Measurements from ENCODE around the gene CATSPER1.

DNA sequence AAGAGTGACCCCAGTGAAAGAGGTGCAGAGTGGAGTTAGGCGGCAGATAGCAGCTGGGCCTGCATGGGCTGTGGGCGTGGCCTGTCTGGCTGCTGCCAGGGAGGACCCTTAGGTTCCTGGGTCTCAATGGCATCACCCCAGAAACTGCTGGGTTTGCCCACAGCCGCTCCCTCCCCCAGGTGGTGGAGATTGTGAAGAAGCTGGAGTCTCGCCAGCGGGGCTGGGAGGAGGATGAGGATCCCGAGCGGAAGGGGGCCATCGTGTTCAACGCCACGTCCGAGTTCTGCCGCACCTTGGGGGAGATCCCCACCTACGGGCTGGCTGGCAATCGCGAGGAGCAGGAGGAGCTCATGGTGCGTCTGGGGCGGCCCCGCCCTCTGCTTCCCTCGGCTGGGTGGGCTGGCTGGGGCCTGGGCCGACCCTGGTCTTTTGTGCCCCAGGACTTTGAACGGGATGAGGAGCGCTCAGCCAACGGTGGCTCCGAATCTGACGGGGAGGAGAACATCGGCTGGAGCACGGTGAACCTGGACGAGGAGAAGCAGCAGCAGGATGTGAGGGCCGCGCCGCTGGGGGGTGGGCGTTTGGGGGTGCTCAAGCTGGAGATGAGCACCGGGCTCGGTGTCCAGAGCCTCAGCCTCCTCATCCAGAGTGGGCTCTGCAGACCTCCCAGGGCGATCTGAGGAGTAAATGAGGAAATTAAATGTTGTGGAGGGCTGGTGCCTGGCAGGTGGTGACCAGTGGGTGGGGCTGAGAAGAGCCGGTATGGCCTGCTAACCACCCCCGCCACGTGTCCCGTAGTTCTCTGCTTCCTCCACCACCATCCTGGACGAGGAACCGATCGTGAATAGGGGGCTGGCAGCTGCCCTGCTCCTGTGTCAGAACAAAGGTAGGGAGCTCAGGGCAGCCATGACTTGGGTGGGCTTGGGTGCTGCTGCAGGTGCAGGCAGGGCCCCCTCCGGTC, 49.8 kb downstream of the CATSPER1 start:
- no peak for TF ChIP-seq REST (IDR thresholded peaks at IDR 0.05)
- no peak for TF ChIP-seq CTCF (IDR thresholded peaks at IDR 0.05)
- no peak for TF ChIP-seq EP300 (IDR thresholded peaks at IDR 0.05)
- TF ChIP-seq MAZ (IDR thresholded peaks at IDR 0.05; ENCODE audit: borderline replicate concordance, low read depth, low read length): no peak
- no peak for TF ChIP-seq FOSL2 (IDR thresholded peaks at IDR 0.05)
- TF ChIP-seq FOSL2 (CRISPR knock-in tag; IDR thresholded peaks at IDR 0.05): no peak
- no peak for TF ChIP-seq POLR2A (IDR thresholded peaks at IDR 0.05; ENCODE audit: low read length)
- no peak for TF ChIP-seq E2F6 (IDR thresholded peaks at IDR 0.05; ENCODE audit: borderline replicate concordance, low read depth)
- TF ChIP-seq ZFP36 (IDR thresholded peaks at IDR 0.05; ENCODE audit: borderline replicate concordance, partially characterized antibody): no peak
- TF ChIP-seq NR3C1 (IDR thresholded peaks at IDR 0.05): no peak
- no peak for TF ChIP-seq KDM5A (IDR thresholded peaks at IDR 0.05)
- TF ChIP-seq BCL3 (IDR thresholded peaks at IDR 0.05): no peak
- TF ChIP-seq ESRRA (IDR thresholded peaks at IDR 0.05; ENCODE audit: borderline replicate concordance, low read length): no peak
- TF ChIP-seq RAD21 (conservative IDR thresholded peaks at IDR 0.05 in 1 of 2, IDR thresholded peaks at IDR 0.05 in 1 of 2): no peak
- no peak for TF ChIP-seq HDAC2 (IDR thresholded peaks at IDR 0.05)
